Kidney epithelial cell (primary cell): ENCODE results near the gene SCN7A. TPM values are rescaled to one million over a fixed set of nuclear protein-coding genes. Genes with fewer than 3 reads are reported as not detected.

Experiments used
- DNase-seq: peaks from one replicate; pipeline ENCODE4 v3.0.0-alpha.2; 2010; ENCODE audit warnings: low read depth
- H3K27me3 ChIP-seq: 2 replicates; pipeline ENCODE4 v1.6.0; 2011; ENCODE audit warnings: low read length; ENCODE audit not compliant: control insufficient read depth, insufficient read depth
- H3K36me3 ChIP-seq: 2 replicates; pipeline ENCODE4 v1.5.1; 2011; ENCODE audit warnings: low read length; ENCODE audit not compliant: control insufficient read depth, insufficient read depth
- H3K4me3 ChIP-seq: 2 replicates; pipeline ENCODE4 v1.5.1; 2011; ENCODE audit warnings: low read depth, mild to moderate bottlenecking, control low read depth, low read length
- total RNA-seq: library from RNA; depleted of rRNA; stranded (reverse); fragments of >200 nt; gene quantifications from 2 replicates; pipeline ENCODE4 v1.2.3, GENCODE V29; 2015
- TF ChIP-seq, protein P1 (sequence below): IDR thresholded peaks from 2 replicates; pipeline ENCODE4 v1.5.1; 2011; ENCODE audit warnings: mild to moderate bottlenecking, moderate library complexity, low read length, control low read depth, inconsistent platforms; ENCODE audit not compliant: insufficient read depth, poor library complexity, severe bottlenecking

SCN7A gene
- total RNA-seq, 1 donor from 2014 or later, result 0.08 TPM

DNA sequence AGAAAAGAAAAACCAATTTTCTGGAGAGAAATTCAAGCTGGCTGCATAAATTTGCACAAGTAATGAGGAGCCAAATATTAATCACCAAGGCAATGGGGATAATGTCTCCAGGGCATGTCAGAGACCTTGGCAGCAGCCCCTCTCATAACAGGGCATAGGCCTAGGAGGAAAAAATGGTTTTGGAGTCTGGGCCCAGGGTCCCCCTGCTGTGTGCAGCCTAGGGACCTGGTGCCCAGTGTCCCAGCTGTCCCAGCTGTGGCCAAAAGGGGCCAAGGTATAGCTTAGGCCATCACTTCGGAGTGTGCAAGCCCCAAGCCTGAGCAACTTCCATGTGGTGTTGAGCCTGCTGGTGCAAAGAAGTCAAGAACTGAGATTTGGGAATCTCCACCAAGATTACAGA, 57.1 kb downstream of the SCN7A start:
- Histone ChIP-seq H3K36me3 (no peaks in the 10 kb centered on the region), H3K4me3 (no peak overlapping the region), H3K27me3 (no peaks in the 10 kb centered on the region)
- DNase-seq, result no peak
- TF ChIP-seq, protein P1, sequence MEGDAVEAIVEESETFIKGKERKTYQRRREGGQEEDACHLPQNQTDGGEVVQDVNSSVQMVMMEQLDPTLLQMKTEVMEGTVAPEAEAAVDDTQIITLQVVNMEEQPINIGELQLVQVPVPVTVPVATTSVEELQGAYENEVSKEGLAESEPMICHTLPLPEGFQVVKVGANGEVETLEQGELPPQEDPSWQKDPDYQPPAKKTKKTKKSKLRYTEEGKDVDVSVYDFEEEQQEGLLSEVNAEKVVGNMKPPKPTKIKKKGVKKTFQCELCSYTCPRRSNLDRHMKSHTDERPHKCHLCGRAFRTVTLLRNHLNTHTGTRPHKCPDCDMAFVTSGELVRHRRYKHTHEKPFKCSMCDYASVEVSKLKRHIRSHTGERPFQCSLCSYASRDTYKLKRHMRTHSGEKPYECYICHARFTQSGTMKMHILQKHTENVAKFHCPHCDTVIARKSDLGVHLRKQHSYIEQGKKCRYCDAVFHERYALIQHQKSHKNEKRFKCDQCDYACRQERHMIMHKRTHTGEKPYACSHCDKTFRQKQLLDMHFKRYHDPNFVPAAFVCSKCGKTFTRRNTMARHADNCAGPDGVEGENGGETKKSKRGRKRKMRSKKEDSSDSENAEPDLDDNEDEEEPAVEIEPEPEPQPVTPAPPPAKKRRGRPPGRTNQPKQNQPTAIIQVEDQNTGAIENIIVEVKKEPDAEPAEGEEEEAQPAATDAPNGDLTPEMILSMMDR, result no peak

DNA sequence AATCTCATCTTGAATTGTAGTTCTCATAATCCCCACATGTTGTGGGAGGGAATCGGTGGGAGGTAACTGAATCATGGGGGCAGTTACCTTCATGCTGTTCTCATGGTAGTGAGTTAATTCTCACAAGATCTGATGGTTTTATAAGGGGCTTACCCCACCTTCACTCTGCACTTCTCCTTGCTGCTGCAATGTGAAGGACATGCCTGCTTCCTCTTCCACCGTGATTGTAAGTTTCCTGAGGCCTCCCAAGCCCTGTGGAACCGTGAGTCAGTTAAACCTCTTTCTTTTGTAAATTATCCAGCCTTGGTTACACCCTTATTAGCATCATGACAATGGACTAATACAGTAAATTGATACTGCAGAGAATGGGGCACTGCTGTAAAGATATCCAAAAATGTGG, 57.9 kb downstream of the SCN7A start:
- DNase-seq, result no peak
- TF ChIP-seq, protein P1, result no peak
- Histone ChIP-seq H3K27me3 (no peaks in the 10 kb centered on the region), H3K36me3 (no peaks in the 10 kb centered on the region), H3K4me3 (no peak overlapping the region)

DNA sequence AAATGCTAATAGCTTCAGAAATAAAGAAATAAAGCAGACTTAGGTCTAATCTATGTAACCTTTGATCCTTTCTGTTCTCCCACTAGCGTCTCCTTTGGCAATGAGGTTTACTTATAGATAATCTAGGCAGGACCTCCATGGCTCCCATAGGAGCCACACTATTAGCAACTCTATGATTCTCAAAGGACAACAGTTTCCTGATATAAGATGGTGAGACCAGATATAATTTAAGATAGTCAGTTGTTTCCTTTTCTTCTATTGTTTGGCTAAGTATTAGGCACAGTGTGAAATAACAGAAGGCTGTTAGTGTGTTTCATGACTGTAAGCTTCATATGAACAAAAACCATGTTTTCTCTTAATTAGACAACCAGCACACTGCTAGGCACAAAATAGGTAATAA, 59.6 kb downstream of the SCN7A start:
- H3K36me3 ChIP-seq, result no peaks in the 10 kb centered on the region
- H3K27me3 ChIP-seq, result no peaks in the 10 kb centered on the region
- TF ChIP-seq, protein P1, result no peak
- DNase-seq, result no peak
- H3K4me3 ChIP-seq, result no peak overlapping the region

DNA sequence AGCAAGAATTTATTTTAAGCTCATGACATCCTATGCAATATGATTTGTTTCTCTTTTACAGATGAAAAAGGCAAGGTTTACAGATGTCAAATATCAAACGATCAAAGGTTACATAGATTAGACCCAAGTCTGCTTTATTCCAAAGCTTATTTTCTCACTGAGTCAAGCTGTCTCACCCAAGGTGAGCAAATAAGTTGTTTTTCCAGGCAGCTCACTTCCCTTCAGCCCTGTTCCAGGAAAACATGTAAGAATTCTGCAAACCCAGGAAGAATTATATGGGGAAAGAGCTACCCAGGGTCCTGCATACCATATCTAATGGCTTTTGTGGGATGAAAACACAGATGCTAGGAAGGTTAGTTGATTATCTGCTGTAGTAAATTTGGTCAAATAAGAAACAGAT, 60.6 kb downstream of the SCN7A start:
- TF ChIP-seq, protein P1, result no peak
- DNase-seq, result no peak
- Histone ChIP-seq H3K4me3 (no peak overlapping the region), H3K27me3 (no peaks in the 10 kb centered on the region), H3K36me3 (no peaks in the 10 kb centered on the region)

DNA sequence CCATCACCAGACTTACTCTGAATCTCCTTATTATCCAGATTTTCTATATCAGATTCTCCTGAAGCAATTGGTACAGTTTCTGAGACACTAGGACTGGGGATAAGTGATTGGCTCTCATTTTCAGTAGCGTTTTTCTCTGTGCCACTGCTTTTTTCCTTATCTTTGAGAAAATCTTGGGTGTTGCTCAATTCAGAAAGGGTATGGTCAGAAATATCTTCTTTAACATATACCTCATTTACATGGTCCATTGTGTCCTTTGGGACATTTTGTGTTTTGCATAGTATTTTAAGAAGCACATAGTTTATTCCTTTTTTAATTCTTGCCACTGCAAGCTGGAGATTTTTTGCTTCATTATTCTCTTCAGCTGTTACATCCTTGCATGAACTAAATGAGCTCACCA, 61.7 kb downstream of the SCN7A start:
- TF ChIP-seq, protein P1, result no peak
- Histone ChIP-seq H3K4me3 (no peak overlapping the region), H3K36me3 (no peaks in the 10 kb centered on the region), H3K27me3 (no peaks in the 10 kb centered on the region)
- no peak for DNase-seq

DNA sequence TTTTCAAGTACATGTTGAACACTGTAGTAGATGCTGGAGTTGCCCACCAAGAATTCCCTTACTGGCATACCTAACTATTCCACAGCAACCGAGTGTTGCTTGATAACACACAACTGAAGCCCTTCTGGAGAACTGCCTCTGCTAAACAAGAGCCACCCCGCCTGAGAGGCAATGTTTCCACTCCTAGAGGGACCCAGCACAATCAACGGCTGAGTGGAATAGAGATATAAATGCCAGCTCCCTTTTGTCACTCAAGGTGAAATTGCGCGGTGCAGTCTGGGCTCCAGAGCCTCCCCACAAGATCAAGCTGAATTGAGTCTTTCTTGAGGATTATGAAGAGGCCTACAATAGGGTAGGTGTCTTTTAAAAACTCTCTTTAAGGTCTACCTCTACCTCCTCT, 69.2 kb downstream of the SCN7A start:
- H3K36me3 ChIP-seq, result no peaks in the 10 kb centered on the region
- H3K27me3 ChIP-seq, result no peaks in the 10 kb centered on the region
- TF ChIP-seq, protein P1, result no peak
- no peak for DNase-seq
- H3K4me3 ChIP-seq, result no peak overlapping the region
